ENCODE measurements around the gene CHN2. TPM values are rescaled to one million over a fixed set of nuclear protein-coding genes. Genes with fewer than 3 reads are reported as not detected.

CHN2 gene
- total RNA-seq, 1 experiment from 2014 or later = not detected

DNA sequence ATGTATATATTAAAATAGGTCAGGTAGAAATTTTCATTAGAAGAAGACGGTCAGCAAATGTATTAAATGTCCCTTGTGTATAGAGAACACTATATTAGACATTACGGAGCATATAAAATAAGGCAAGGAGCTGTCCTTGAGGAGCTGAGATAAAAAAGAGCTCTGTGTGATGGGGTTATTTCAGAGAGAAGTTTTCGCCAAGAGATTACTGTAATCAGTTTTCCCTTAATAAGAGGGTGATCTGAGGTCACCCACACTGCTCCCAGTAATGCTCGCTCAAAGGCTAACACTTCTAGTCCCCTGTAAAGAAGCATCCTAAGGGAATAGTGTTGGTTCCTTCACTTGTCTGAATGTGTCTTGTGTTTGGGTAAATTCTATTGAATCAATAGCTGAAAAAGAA, 282.3 kb downstream of the CHN2 start:
- Histone ChIP-seq H3K79me2 (ENCODE audit: low read depth) (no peaks in the 10 kb centered on the region), H4K20me1 (ENCODE audit: insufficient read depth) (no peaks in the 10 kb centered on the region), H3K27ac (no peak overlapping the region), H3K4me1 (replicated peaks; ENCODE audit: insufficient read depth) (no peaks in the 10 kb centered on the region), H2AFZ (no peak overlapping the region), H3K9me3 (ENCODE audit: insufficient read depth, low read depth) (no peaks in the 10 kb centered on the region), H3K27me3 (ENCODE audit: insufficient read depth, low read depth) (no peaks in the 10 kb centered on the region), H3K36me3 (ENCODE audit: low read depth) (no peaks in the 10 kb centered on the region), H3F3A (ENCODE audit: insufficient read depth, low read depth) (no peaks in the 10 kb centered on the region), H3K4me3 (no peak overlapping the region), H3K9me2 (ENCODE audit: insufficient read depth) (no peaks in the 10 kb centered on the region), H3K4me2 (no peak overlapping the region)
- intact Hi-C loops (cut with micrococcal nuclease; ENCODE audit: unreplicated experiment) = no loop called here
- DNase-seq = no peak
- BruUV-seq (replicated peaks) = no TSS peak
- ChIA-PET CTCF (no interaction called here), POLR2A (ENCODE audit: unreplicated experiment) (no interaction called here)
- no peak for TF ChIP-seq EZH2 (IDR thresholded peaks at IDR 0.05; ENCODE audit: low read depth)
- TF ChIP-seq, protein P1, sequence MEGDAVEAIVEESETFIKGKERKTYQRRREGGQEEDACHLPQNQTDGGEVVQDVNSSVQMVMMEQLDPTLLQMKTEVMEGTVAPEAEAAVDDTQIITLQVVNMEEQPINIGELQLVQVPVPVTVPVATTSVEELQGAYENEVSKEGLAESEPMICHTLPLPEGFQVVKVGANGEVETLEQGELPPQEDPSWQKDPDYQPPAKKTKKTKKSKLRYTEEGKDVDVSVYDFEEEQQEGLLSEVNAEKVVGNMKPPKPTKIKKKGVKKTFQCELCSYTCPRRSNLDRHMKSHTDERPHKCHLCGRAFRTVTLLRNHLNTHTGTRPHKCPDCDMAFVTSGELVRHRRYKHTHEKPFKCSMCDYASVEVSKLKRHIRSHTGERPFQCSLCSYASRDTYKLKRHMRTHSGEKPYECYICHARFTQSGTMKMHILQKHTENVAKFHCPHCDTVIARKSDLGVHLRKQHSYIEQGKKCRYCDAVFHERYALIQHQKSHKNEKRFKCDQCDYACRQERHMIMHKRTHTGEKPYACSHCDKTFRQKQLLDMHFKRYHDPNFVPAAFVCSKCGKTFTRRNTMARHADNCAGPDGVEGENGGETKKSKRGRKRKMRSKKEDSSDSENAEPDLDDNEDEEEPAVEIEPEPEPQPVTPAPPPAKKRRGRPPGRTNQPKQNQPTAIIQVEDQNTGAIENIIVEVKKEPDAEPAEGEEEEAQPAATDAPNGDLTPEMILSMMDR (conservative IDR thresholded peaks at IDR 0.05) = no peak

- Histone ChIP-seq H3K36me3 (ENCODE audit: low read depth) (no peaks in the 10 kb centered on the region), H3K4me3 (no peak overlapping the region), H2AFZ (no peak overlapping the region), H3K79me2 (ENCODE audit: low read depth) (no peaks in the 10 kb centered on the region), H3K4me2 (no peak overlapping the region), H3F3A (ENCODE audit: insufficient read depth, low read depth) (no peaks in the 10 kb centered on the region), H3K27ac (no peak overlapping the region), H4K20me1 (ENCODE audit: insufficient read depth) (no peaks in the 10 kb centered on the region), H3K9me2 (ENCODE audit: insufficient read depth) (no peaks in the 10 kb centered on the region), H3K27me3 (ENCODE audit: insufficient read depth, low read depth) (no peaks in the 10 kb centered on the region), H3K4me1 (replicated peaks; ENCODE audit: insufficient read depth) (no peaks in the 10 kb centered on the region), H3K9me3 (ENCODE audit: insufficient read depth, low read depth) (no peaks in the 10 kb centered on the region)
- no TSS peak for BruUV-seq (replicated peaks)
- intact Hi-C loops (cut with micrococcal nuclease; ENCODE audit: unreplicated experiment) = no loop called here
- DNase-seq = no peak
- ChIA-PET POLR2A (ENCODE audit: unreplicated experiment) (no interaction called here), CTCF (no interaction called here)
- no peak for TF ChIP-seq EZH2 (IDR thresholded peaks at IDR 0.05; ENCODE audit: low read depth)
- TF ChIP-seq, protein P1 (conservative IDR thresholded peaks at IDR 0.05) = no peak
Measured at GRCh38 chr7:29478226-29478625, 283.7 kb downstream of the CHN2 start.

- no peak overlapping the region for H3K4me2 ChIP-seq
- H2AFZ ChIP-seq = no peak overlapping the region
- no peaks in the 10 kb centered on the region for H4K20me1 ChIP-seq (ENCODE audit: insufficient read depth)
- no peaks in the 10 kb centered on the region for H3F3A ChIP-seq (ENCODE audit: insufficient read depth, low read depth)
- H3K27ac ChIP-seq = no peak overlapping the region
- H3K9me3 ChIP-seq (ENCODE audit: insufficient read depth, low read depth) = no peaks in the 10 kb centered on the region
- no peaks in the 10 kb centered on the region for H3K4me1 ChIP-seq (replicated peaks; ENCODE audit: insufficient read depth)
- intact Hi-C loops (cut with micrococcal nuclease; ENCODE audit: unreplicated experiment) = no loop called here
- no peaks in the 10 kb centered on the region for H3K36me3 ChIP-seq (ENCODE audit: low read depth)
- no peak for DNase-seq
- H3K79me2 ChIP-seq (ENCODE audit: low read depth) = no peaks in the 10 kb centered on the region
- ChIA-PET POLR2A (ENCODE audit: unreplicated experiment) (no interaction called here), CTCF (no interaction called here)
- TF ChIP-seq EZH2 (IDR thresholded peaks at IDR 0.05; ENCODE audit: low read depth) = no peak
- TF ChIP-seq, protein P1 (conservative IDR thresholded peaks at IDR 0.05) = no peak
- no peak overlapping the region for H3K4me3 ChIP-seq
- no peaks in the 10 kb centered on the region for H3K27me3 ChIP-seq (ENCODE audit: insufficient read depth, low read depth)
- H3K9me2 ChIP-seq (ENCODE audit: insufficient read depth) = no peaks in the 10 kb centered on the region
- BruUV-seq (replicated peaks) = no TSS peak
Measured at GRCh38 chr7:29478687-29479240, 284.2 kb downstream of the CHN2 start.

Data from PC-9 (cell line).